Dedifferentiated amniotic fluid mesenchymal stem cell (primary cell): ENCODE results near the gene GOLGA6L10.
"Not testable (repeated sequence)": the region's sequence is repeated elsewhere in the genome, so short reads cannot be mapped to it uniquely, and the experiment has no call there.

Source experiments
- DNase-seq: peaks from one replicate; pipeline ENCODE4 v3.0.0-alpha.2; 2016; ENCODE audit errors: extremely low spot score

The GOLGA6L10 gene

GRCh38 chr15:82299511-82299914 lies 49.8 kb downstream of the GOLGA6L10 start:
- not testable (repeated sequence) for DNase-seq

- no peak for DNase-seq
Measured at GRCh38 chr15:82298520-82298919, 50.8 kb downstream of the GOLGA6L10 start.

- DNase-seq, result no peak
Measured at GRCh38 chr15:82298032-82298431, 51.2 kb downstream of the GOLGA6L10 start.

GRCh38 chr15:82297546-82297945 lies 51.7 kb downstream of the GOLGA6L10 start:
- no peak for DNase-seq

- DNase-seq, result no peak
Measured at GRCh38 chr15:82294061-82294690, 55.1 kb downstream of the GOLGA6L10 start.

GRCh38 chr15:82292271-82292670 lies 57.0 kb downstream of the GOLGA6L10 start:
- no peak for DNase-seq
